A673 (cell line): ENCODE data around the gene MBD5.

Experiments used
- CTCF ChIP-seq: fragments of 300-800, 200-600 bp; sonication (generic); conservative IDR thresholded peaks from 2 replicates; pipeline ENCODE4 v1.5.1; 2017; ENCODE audit warnings: low read depth, mild to moderate bottlenecking, antibody characterized with exemption, low read length, moderate library complexity, mixed read lengths
- EZH2 ChIP-seq: fragments of 200-600 bp; sonication (generic); IDR thresholded peaks from 2 replicates; pipeline ENCODE4 v1.6.1; 2017; ENCODE audit warnings: borderline replicate concordance, low read depth, mild to moderate bottlenecking, mixed read lengths, antibody characterized with exemption, low read length; ENCODE audit not compliant: poor library complexity, severe bottlenecking

- no peak for TF ChIP-seq CTCF
- TF ChIP-seq EZH2: no peak
Observed at GRCh38 chr2:148273158-148273691, 252.3 kb downstream of the MBD5 start.
